Activated CD8-positive, alpha-beta T cell treated with anti-CD3 and anti-CD28 coated beads, Interleukin-2, amount 10 ng/mL, durations not matched to agents 7 days and 5 days (primary cell): ENCODE data around the gene SLC2A13. TPM values are rescaled to one million over a fixed set of nuclear protein-coding genes. Genes with fewer than 3 reads are reported as not detected.

Experiments used
- ATAC-seq: fragments of 150-1000 bp; cut with Tn5 transposase; one replicate; pipeline ENCODE4 v1.10.0; 2021; ENCODE audit warnings: moderate library complexity
- CTCF ChIA-PET: fragments of 350-600 bp; sonication (Branson Sonifier 250); formaldehyde crosslinking; loops from one replicate; lab custom pipeline; 2021; ENCODE audit warnings: antibody characterized with exemption; lab: Charles Lee
- POLR2A ChIA-PET: fragments of 350-600 bp; sonication (Branson Sonifier 250); formaldehyde crosslinking; loops from one replicate; lab custom pipeline; 2021; ENCODE audit warnings: antibody characterized with exemption; lab: Charles Lee
- DNase-seq: peaks from one replicate; pipeline ENCODE4 v3.0.0-alpha.2; 2020
- H3K27ac Mint-ChIP-seq: one replicate; pipeline ENCODE4 v1.8.0; 2021; ENCODE audit warnings: mild to moderate bottlenecking, mixed read lengths
- H3K27me3 Mint-ChIP-seq: one replicate; pipeline ENCODE4 v1.8.0; 2021; ENCODE audit warnings: low read depth, mixed read lengths
- H3K36me3 Mint-ChIP-seq: one replicate; pipeline ENCODE4 v1.8.0; 2021; ENCODE audit warnings: low read depth, mixed read lengths
- H3K4me1 Mint-ChIP-seq: one replicate; pipeline ENCODE4 v1.8.0; 2021; ENCODE audit warnings: low read depth, mixed read lengths
- H3K4me3 Mint-ChIP-seq: one replicate; pipeline ENCODE4 v1.8.0; 2021; ENCODE audit warnings: mild to moderate bottlenecking, mixed read lengths
- H3K9me3 Mint-ChIP-seq: one replicate; pipeline ENCODE4 v1.8.0; 2022; ENCODE audit warnings: mixed read lengths; ENCODE audit not compliant: insufficient read depth
- total RNA-seq, 2 experiments: library from RNA; stranded (reverse); gene quantifications; one replicate each; pipeline ENCODE4 v1.2.3, GENCODE V29; 2021

Gene SLC2A13
- total RNA-seq, 2 experiments from 2014 or later: 5.2 to 5.4 TPM

GRCh38 chr12:40137252-40137651 is 31.4 kb upstream of the SLC2A13 start:
- DNase-seq (no peak), ATAC-seq (no peak)
- ChIA-PET CTCF (no interaction called here), POLR2A (no interaction called here)
- Mint-ChIP-seq H3K9me3 (no peaks in the 10 kb centered on the region), H3K27me3 (peaks cover 7% of the 10 kb centered on the region), H3K4me1 (peaks cover 14% of the 10 kb centered on the region), H3K27ac (peak overlapping the region; percentile 63), H3K4me3 (no peak overlapping the region), H3K36me3 (no peaks in the 10 kb centered on the region)

GRCh38 chr12:40127408-40127807 is 21.5 kb upstream of the SLC2A13 start:
- CTCF ChIA-PET: no interaction called here

GRCh38 chr12:40123496-40123895 is 17.6 kb upstream of the SLC2A13 start:
- ATAC-seq: no peak
- H3K4me1 Mint-ChIP-seq: no peaks in the 10 kb centered on the region
- POLR2A ChIA-PET: no interaction called here

More at GRCh38 chr12:40127408-40127807, 21.5 kb upstream of the SLC2A13 start:
- Mint-ChIP-seq H3K36me3 (no peaks in the 10 kb centered on the region), H3K27ac (no peak overlapping the region), H3K27me3 (peaks cover 17% of the 10 kb centered on the region), H3K4me1 (no peaks in the 10 kb centered on the region), H3K9me3 (no peaks in the 10 kb centered on the region), H3K4me3 (no peak overlapping the region)
- POLR2A ChIA-PET: no interaction called here
- DNase-seq: no peak
- ATAC-seq: no peak

GRCh38 chr12:40122842-40123241 is 17.0 kb upstream of the SLC2A13 start:
- ATAC-seq (no peak), DNase-seq (no peak)
- H3K27me3 Mint-ChIP-seq: peaks cover 19% of the 10 kb centered on the region
- ChIA-PET CTCF (interaction anchor here (1.5 kb wide), 1 partner anchor 111 kb away, joined by 4 read pairs; no protein-coding TSS in a partner anchor), POLR2A (no interaction called here)
- no peaks in the 10 kb centered on the region for H3K36me3 Mint-ChIP-seq
- no peak overlapping the region for H3K27ac Mint-ChIP-seq
- peaks cover under 1% of the 10 kb centered on the region for H3K4me1 Mint-ChIP-seq
- no peaks in the 10 kb centered on the region for H3K9me3 Mint-ChIP-seq
- H3K4me3 Mint-ChIP-seq: no peak overlapping the region

More at GRCh38 chr12:40123496-40123895, 17.6 kb upstream of the SLC2A13 start:
- CTCF ChIA-PET: interaction anchor here (0.8 to 1.5 kb wide), 2 partner anchors 12 to 112 kb away, joined by 4 read pairs; no protein-coding TSS in a partner anchor
- Mint-ChIP-seq H3K36me3 (no peaks in the 10 kb centered on the region), H3K4me3 (no peak overlapping the region), H3K9me3 (no peaks in the 10 kb centered on the region), H3K27ac (no peak overlapping the region), H3K27me3 (peaks cover 20% of the 10 kb centered on the region)
- DNase-seq: no peak

GRCh38 chr12:40117818-40118217 is 11.9 kb upstream of the SLC2A13 start:
- ChIA-PET CTCF (interaction anchor here (1.4 to 3.1 kb wide), 3 partner anchors 10 to 110 kb away, joined by 3 to 27 read pairs (median 9); partner anchors contain the start of gene SLC2A13), POLR2A (interaction anchor here (0.6 kb wide), 1 partner anchor 225 kb away, joined by 3 read pairs; no protein-coding TSS in a partner anchor)
- peaks cover 4% of the 10 kb centered on the region for H3K36me3 Mint-ChIP-seq
- no peak overlapping the region for H3K27ac Mint-ChIP-seq
- peaks cover 6% of the 10 kb centered on the region for H3K4me1 Mint-ChIP-seq
- peaks cover 16% of the 10 kb centered on the region for H3K27me3 Mint-ChIP-seq
- no peak overlapping the region for H3K4me3 Mint-ChIP-seq
- ATAC-seq (no peak), DNase-seq (no peak)
- peaks cover 9% of the 10 kb centered on the region for H3K9me3 Mint-ChIP-seq

- ATAC-seq (no peak), DNase-seq (no peak)
- Mint-ChIP-seq H3K4me1 (peaks cover 16% of the 10 kb centered on the region), H3K36me3 (no peaks in the 10 kb centered on the region), H3K4me3 (no peak overlapping the region), H3K27me3 (peaks cover 17% of the 10 kb centered on the region), H3K27ac (no peak overlapping the region), H3K9me3 (no peaks in the 10 kb centered on the region)
- POLR2A ChIA-PET: no interaction called here
- CTCF ChIA-PET: interaction anchor here (1.5 to 2.5 kb wide), 2 partner anchors 13 to 99 kb away, joined by 4 to 18 read pairs; no protein-coding TSS in a partner anchor
These were observed 4.7 kb upstream of the SLC2A13 start for GRCh38 chr12:40110586-40110985.

GRCh38 chr12:40107803-40108620 is 2.1 kb upstream of the SLC2A13 start:
- H3K4me1 Mint-ChIP-seq: peaks cover 32% of the 10 kb centered on the region
- POLR2A ChIA-PET: no interaction called here
- CTCF ChIA-PET: interaction anchor here (0.6 to 8.1 kb wide), 10 partner anchors 10 to 491 kb away, joined by 3 to 121 read pairs (median 4); partner anchors contain the start of gene ABCD2
- no peaks in the 10 kb centered on the region for H3K9me3 Mint-ChIP-seq
- DNase-seq (no peak), ATAC-seq (no peak)
- H3K4me3 Mint-ChIP-seq: peak overlapping the region; percentile 78
- no peak overlapping the region for H3K27ac Mint-ChIP-seq
- H3K27me3 Mint-ChIP-seq: peaks cover 11% of the 10 kb centered on the region
- H3K36me3 Mint-ChIP-seq: no peaks in the 10 kb centered on the region

- Mint-ChIP-seq H3K27ac (no peak overlapping the region), H3K4me3 (peak overlapping the region; percentile 78), H3K9me3 (no peaks in the 10 kb centered on the region), H3K4me1 (peaks cover 32% of the 10 kb centered on the region), H3K36me3 (no peaks in the 10 kb centered on the region), H3K27me3 (peaks cover 11% of the 10 kb centered on the region)
- ChIA-PET CTCF (interaction anchor here (0.6 to 8.1 kb wide), 18 partner anchors 10 to 491 kb away, joined by 3 to 121 read pairs (median 3); partner anchors contain the start of gene ABCD2), POLR2A (interaction anchor here (1.0 kb wide), 1 partner anchor 181 kb away, joined by 4 read pairs; no protein-coding TSS in a partner anchor)
- DNase-seq (peak; percentile 93), ATAC-seq (peak; percentile 34)
These were observed 1.4 kb upstream of the SLC2A13 start for GRCh38 chr12:40107098-40107802.

GRCh38 chr12:40106655-40107054 is 774 bp upstream of the SLC2A13 start:
- ATAC-seq: no peak
- Mint-ChIP-seq H3K4me3 (peak overlapping the region; percentile 76), H3K9me3 (no peaks in the 10 kb centered on the region), H3K27ac (peak overlapping the region; percentile 40), H3K36me3 (no peaks in the 10 kb centered on the region), H3K4me1 (peaks cover 32% of the 10 kb centered on the region), H3K27me3 (peaks cover 11% of the 10 kb centered on the region)
- CTCF ChIA-PET: interaction anchor here (0.6 to 8.1 kb wide), 19 partner anchors 8 to 490 kb away, joined by 3 to 121 read pairs (median 3); partner anchors contain the start of gene ABCD2
- POLR2A ChIA-PET: interaction anchor here (0.7 to 1.0 kb wide), 2 partner anchors 182 to 487 kb away, joined by 3 to 4 read pairs; partner anchors contain the start of gene ABCD2
- no peak for DNase-seq

GRCh38 chr12:40106202-40106533 is 287 bp upstream of the SLC2A13 start:
- DNase-seq (no peak), ATAC-seq (no peak)
- H3K9me3 Mint-ChIP-seq: no peaks in the 10 kb centered on the region
- peak overlapping the region; percentile 76 for H3K4me3 Mint-ChIP-seq
- peaks cover 32% of the 10 kb centered on the region for H3K4me1 Mint-ChIP-seq
- ChIA-PET POLR2A (interaction anchor here (0.7 to 1.0 kb wide), 2 partner anchors 182 to 486 kb away, joined by 3 to 4 read pairs; partner anchors contain the start of gene ABCD2), CTCF (interaction anchor here (0.8 to 8.1 kb wide), 11 partner anchors 8 to 487 kb away, joined by 3 to 121 read pairs (median 4); partner anchors contain the start of gene ABCD2)
- H3K27me3 Mint-ChIP-seq: peaks cover 11% of the 10 kb centered on the region
- peak overlapping the region; percentile 62 for H3K27ac Mint-ChIP-seq
- no peaks in the 10 kb centered on the region for H3K36me3 Mint-ChIP-seq

GRCh38 chr12:40105265-40105514 is 691 bp downstream of the SLC2A13 start:
- DNase-seq (no peak), ATAC-seq (peak; percentile 20)
- peak overlapping the region; percentile 76 for H3K4me3 Mint-ChIP-seq
- H3K36me3 Mint-ChIP-seq: peaks cover 1% of the 10 kb centered on the region
- no peak overlapping the region for H3K27ac Mint-ChIP-seq
- peaks cover 11% of the 10 kb centered on the region for H3K27me3 Mint-ChIP-seq
- CTCF ChIA-PET: interaction anchor here (1.1 to 8.1 kb wide), 4 partner anchors 94 to 419 kb away, joined by 3 to 121 read pairs (median 4); no protein-coding TSS in a partner anchor
- no peaks in the 10 kb centered on the region for H3K9me3 Mint-ChIP-seq
- H3K4me1 Mint-ChIP-seq: peaks cover 32% of the 10 kb centered on the region
- POLR2A ChIA-PET: interaction anchor here (0.7 kb wide), 1 partner anchor 418 kb away, joined by 3 read pairs; no protein-coding TSS in a partner anchor
